HCT116 (cell line): Measurements from ENCODE around the gene SELPLG. TPM values are rescaled to one million over a fixed set of nuclear protein-coding genes. Genes with fewer than 3 reads are reported as not detected.

Experiments
- ATAC-seq: fragments of 200-7000 bp; cut with Tn5 transposase; 2 replicates; pipeline ENCODE4 v1.9.1; 2020; ENCODE audit warnings: mild to moderate bottlenecking, moderate library complexity
- BruUV-seq: library from RNA; stranded (reverse); fragments of 400-500 nt; replicated peaks from 2 replicates; lab custom pipeline; 2021; lab: Mats Ljungman, UMichigan
- CTCF ChIA-PET: fragments of 300-600 bp; sonication (Branson Sonifier 250); formaldehyde crosslinking; loops from one replicate; lab custom pipeline; 2021; ENCODE audit warnings: antibody characterized with exemption; lab: Charles Lee
- POLR2A ChIA-PET: fragments of 300-600, 350-600 bp; sonication (Branson Sonifier 250); formaldehyde crosslinking; loops from one replicate; lab custom pipeline; 2021; ENCODE audit warnings: antibody characterized with exemption; lab: Charles Lee
- RAD21 ChIA-PET, 2 experiments: fragments of 300-600 bp; sonication (Branson Sonifier 250); formaldehyde crosslinking; loops; one replicate each; lab custom pipeline; 2023; ENCODE audit warnings: low total read pairs in 2 of 2; ENCODE audit not compliant: uncharacterized antibody in 2 of 2, unreplicated experiment in 2 of 2, low non-redundant PET in 1 of 2; lab: Charles Lee
- DNase-seq: peaks from one replicate; pipeline ENCODE4 v3.0.0-alpha.2; 2010; ENCODE audit warnings: low read depth, low spot score
- H2AFZ ChIP-seq: fragments of 200-600 bp; shearing (Covaris generic), sonication (generic); 2 replicates; pipeline ENCODE4 v1.6.1; 2017; ENCODE audit warnings: low read depth, mixed run types, mixed read lengths, antibody characterized with exemption, low read length; ENCODE audit not compliant: poor library complexity, severe bottlenecking
- H3K27ac ChIP-seq: 2 replicates; pipeline ENCODE4 v1.5.1; 2012; ENCODE audit warnings: low read depth, low read length
- H3K27me3 ChIP-seq: fragments of 200-600 bp; sonication (generic); 2 replicates; pipeline ENCODE4 v1.6.1; 2016; ENCODE audit warnings: mixed run types, low read length, mixed read lengths; ENCODE audit not compliant: insufficient read depth
- H3K36me3 ChIP-seq, 2 experiments: fragments of 200-500 bp in 1 of 2; fragments of 200-600 bp in 1 of 2; sonication (Bioruptor generic) in 1 of 2; sonication (generic) in 1 of 2; 2 replicates each; pipeline versions ENCODE4 v1.5.1 to v1.6.1; 2014 to 2016; ENCODE audit warnings: low read length in 2 of 2, inconsistent platforms in 1 of 2, mixed read lengths in 1 of 2, mixed run types in 1 of 2; ENCODE audit not compliant: insufficient read depth in 2 of 2, control insufficient read depth in 1 of 2
- H3K4me1 ChIP-seq, 2 experiments: fragments of 200-600 bp in 1 of 2; sonication (generic) in 1 of 2; 2 replicates each; pipeline versions ENCODE4 v1.5.1 to v1.6.1; 2012 to 2017; ENCODE audit warnings: low read length in 2 of 2, inconsistent platforms in 1 of 2, mild to moderate bottlenecking in 1 of 2, mixed read lengths in 1 of 2, mixed run types in 1 of 2, moderate library complexity in 1 of 2; ENCODE audit not compliant: insufficient read depth in 2 of 2, control insufficient read depth in 1 of 2
- H3K4me2 ChIP-seq: fragments of 200-600 bp; sonication (generic); 2 replicates; pipeline ENCODE4 v1.6.1; 2017; ENCODE audit warnings: mixed run types, low read length, mixed read lengths
- H3K4me3 ChIP-seq, 2 experiments: fragments of 200-600 bp in 1 of 2; sonication (generic) in 1 of 2; replicated peaks in 1 of 2; 2 replicates each; pipeline ENCODE4 v1.5.1; 2011 to 2016; ENCODE audit warnings: low read length in 2 of 2, control low read depth in 1 of 2, low read depth in 1 of 2, mild to moderate bottlenecking in 1 of 2, mixed read lengths in 1 of 2, mixed run types in 1 of 2
- H3K79me2 ChIP-seq: fragments of 200-600 bp; sonication (generic); 2 replicates; pipeline ENCODE4 v1.6.1; 2017; ENCODE audit warnings: mild to moderate bottlenecking, mixed run types, low read length, moderate library complexity, mixed read lengths; ENCODE audit not compliant: insufficient read depth
- H3K9ac ChIP-seq: fragments of 200-600 bp; sonication (generic); 2 replicates; pipeline ENCODE4 v1.6.1; 2016; ENCODE audit warnings: low read length, mixed read lengths
- H3K9me2 ChIP-seq: fragments of 200-600 bp; sonication (generic), shearing (Covaris generic); 2 replicates; pipeline ENCODE4 v1.6.1; 2017; ENCODE audit warnings: mixed run types, mild to moderate bottlenecking, moderate library complexity; ENCODE audit not compliant: insufficient read depth
- H3K9me3 ChIP-seq, 2 experiments: fragments of 200-500 bp in 1 of 2; fragments of 200-600 bp in 1 of 2; sonication (Bioruptor generic) in 1 of 2; sonication (generic) in 1 of 2; 2 replicates each; pipeline ENCODE4 v1.6.1; 2014 to 2017; ENCODE audit warnings: low read length in 2 of 2, mixed read lengths in 2 of 2, inconsistent platforms in 1 of 2, low read depth in 1 of 2, mild to moderate bottlenecking in 1 of 2, mixed run types in 1 of 2, moderate library complexity in 1 of 2; ENCODE audit not compliant: control insufficient read depth in 1 of 2, insufficient read depth in 1 of 2
- H4K20me1 ChIP-seq: fragments of 200-600 bp; sonication (generic), shearing (Covaris generic); 2 replicates; pipeline ENCODE4 v1.6.1; 2017; ENCODE audit warnings: mixed run types, mild to moderate bottlenecking, moderate library complexity; ENCODE audit not compliant: insufficient read depth
- ELF1 ChIP-seq: IDR thresholded peaks from 2 replicates; pipeline ENCODE4 v1.6.1; 2012; ENCODE audit warnings: low read depth, borderline replicate concordance
- EZH2 ChIP-seq: fragments of 200-600 bp; sonication (generic); IDR thresholded peaks from 2 replicates; pipeline ENCODE4 v1.6.1; 2017; ENCODE audit warnings: antibody characterized with exemption, mixed run types
- RAD21 ChIP-seq: IDR thresholded peaks from 2 replicates; pipeline ENCODE4 v1.6.1; 2012; ENCODE audit warnings: low read depth, mild to moderate bottlenecking
- SIN3A ChIP-seq: IDR thresholded peaks from 2 replicates; pipeline ENCODE4 v1.6.1; 2012; ENCODE audit warnings: low read depth
- SRF ChIP-seq: IDR thresholded peaks from 2 replicates; pipeline ENCODE4 v1.6.1; 2012; ENCODE audit warnings: low read depth
- TCF7L2 ChIP-seq: IDR thresholded peaks from 2 replicates; pipeline ENCODE4 v1.7.0; 2011; ENCODE audit warnings: borderline replicate concordance, inconsistent platforms; ENCODE audit not compliant: insufficient read depth, insufficient read length; ENCODE audit errors: extremely low read depth
- YY1 ChIP-seq: IDR thresholded peaks from 2 replicates; pipeline ENCODE4 v1.6.1; 2011; ENCODE audit warnings: low read length, low read depth, moderate library complexity, mild to moderate bottlenecking; ENCODE audit not compliant: insufficient replicate concordance; ENCODE audit errors: extremely low read depth
- intact Hi-C: fragments of 100-400 bp; cut with micrococcal nuclease; formaldehyde crosslinking; loops from 2 replicates; pipeline ENCODE4 v1.10.0; 2022
- total RNA-seq: library from RNA; stranded (reverse); gene quantifications from one replicate; pipeline ENCODE4 v1.2.1, GENCODE V29; 2021; ENCODE audit not compliant: unreplicated experiment
- TF ChIP-seq, protein P1 (sequence below): IDR thresholded peaks from 2 replicates; pipeline ENCODE4 v1.6.1; 2011; ENCODE audit warnings: mild to moderate bottlenecking, low read length, moderate library complexity; ENCODE audit not compliant: insufficient replicate concordance; ENCODE audit errors: extremely low read depth
- TF ChIP-seq, protein P2 (sequence below): IDR thresholded peaks from 2 replicates; pipeline ENCODE4 v1.6.1; 2012
- TF ChIP-seq, protein P3 (sequence below): IDR thresholded peaks from 2 replicates; pipeline ENCODE4 v1.6.1; 2012
- TF ChIP-seq, protein P4 (sequence below): IDR thresholded peaks from 2 replicates; pipeline ENCODE4 v1.6.1; 2012; ENCODE audit warnings: low read depth

SELPLG gene
- total RNA-seq, 1 experiment from 2014 or later, result 1.2 TPM

DNA sequence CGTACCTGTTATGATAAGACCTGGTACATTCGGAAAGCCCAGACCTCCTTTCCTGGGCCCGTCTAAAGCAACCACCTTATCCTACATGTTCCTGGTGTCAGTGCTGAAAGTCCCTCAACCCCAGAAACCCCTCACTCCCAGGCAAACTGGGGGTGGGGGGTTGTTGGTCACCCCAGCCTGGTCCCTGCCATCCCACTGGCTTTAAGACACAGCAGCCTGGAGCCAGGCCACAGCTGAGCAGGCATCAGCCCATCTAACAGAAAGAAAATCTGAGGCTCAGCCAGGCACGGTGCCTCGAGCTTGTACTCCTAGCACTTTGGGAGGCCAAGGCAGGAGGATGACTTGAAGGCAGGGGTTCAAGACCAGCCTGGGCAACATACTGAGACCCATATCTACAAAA, 4.5 kb downstream of the SELPLG start:
- BruUV-seq, result no TSS peak
- ChIA-PET CTCF (no interaction called here), RAD21 (no interaction called here)
- Histone ChIP-seq H3K27me3 (no peaks in the 10 kb centered on the region), H3K79me2 (no peaks in the 10 kb centered on the region), H3K4me1 (peaks cover 28% of the 10 kb centered on the region in 2 experiments), H3K9me3 (no peaks in the 10 kb centered on the region), H4K20me1 (no peaks in the 10 kb centered on the region), H3K4me3 (no peak overlapping the region), H3K4me2 (no peak overlapping the region)
- DNase-seq (no peak), ATAC-seq (no peak)
- TF ChIP-seq, protein P1, sequence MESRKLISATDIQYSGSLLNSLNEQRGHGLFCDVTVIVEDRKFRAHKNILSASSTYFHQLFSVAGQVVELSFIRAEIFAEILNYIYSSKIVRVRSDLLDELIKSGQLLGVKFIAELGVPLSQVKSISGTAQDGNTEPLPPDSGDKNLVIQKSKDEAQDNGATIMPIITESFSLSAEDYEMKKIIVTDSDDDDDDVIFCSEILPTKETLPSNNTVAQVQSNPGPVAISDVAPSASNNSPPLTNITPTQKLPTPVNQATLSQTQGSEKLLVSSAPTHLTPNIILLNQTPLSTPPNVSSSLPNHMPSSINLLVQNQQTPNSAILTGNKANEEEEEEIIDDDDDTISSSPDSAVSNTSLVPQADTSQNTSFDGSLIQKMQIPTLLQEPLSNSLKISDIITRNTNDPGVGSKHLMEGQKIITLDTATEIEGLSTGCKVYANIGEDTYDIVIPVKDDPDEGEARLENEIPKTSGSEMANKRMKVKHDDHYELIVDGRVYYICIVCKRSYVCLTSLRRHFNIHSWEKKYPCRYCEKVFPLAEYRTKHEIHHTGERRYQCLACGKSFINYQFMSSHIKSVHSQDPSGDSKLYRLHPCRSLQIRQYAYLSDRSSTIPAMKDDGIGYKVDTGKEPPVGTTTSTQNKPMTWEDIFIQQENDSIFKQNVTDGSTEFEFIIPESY, result no peak
- TF ChIP-seq SRF (no peak), TCF7L2 (no peak), SIN3A (no peak), EZH2 (no peak), ELF1 (no peak), YY1 (no peak), RAD21 (no peak)
- TF ChIP-seq, protein P2, sequence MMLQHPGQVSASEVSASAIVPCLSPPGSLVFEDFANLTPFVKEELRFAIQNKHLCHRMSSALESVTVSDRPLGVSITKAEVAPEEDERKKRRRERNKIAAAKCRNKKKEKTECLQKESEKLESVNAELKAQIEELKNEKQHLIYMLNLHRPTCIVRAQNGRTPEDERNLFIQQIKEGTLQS, result no peak
- TF ChIP-seq, protein P3, sequence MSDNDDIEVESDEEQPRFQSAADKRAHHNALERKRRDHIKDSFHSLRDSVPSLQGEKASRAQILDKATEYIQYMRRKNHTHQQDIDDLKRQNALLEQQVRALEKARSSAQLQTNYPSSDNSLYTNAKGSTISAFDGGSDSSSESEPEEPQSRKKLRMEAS, result no peak
- TF ChIP-seq, protein P4, sequence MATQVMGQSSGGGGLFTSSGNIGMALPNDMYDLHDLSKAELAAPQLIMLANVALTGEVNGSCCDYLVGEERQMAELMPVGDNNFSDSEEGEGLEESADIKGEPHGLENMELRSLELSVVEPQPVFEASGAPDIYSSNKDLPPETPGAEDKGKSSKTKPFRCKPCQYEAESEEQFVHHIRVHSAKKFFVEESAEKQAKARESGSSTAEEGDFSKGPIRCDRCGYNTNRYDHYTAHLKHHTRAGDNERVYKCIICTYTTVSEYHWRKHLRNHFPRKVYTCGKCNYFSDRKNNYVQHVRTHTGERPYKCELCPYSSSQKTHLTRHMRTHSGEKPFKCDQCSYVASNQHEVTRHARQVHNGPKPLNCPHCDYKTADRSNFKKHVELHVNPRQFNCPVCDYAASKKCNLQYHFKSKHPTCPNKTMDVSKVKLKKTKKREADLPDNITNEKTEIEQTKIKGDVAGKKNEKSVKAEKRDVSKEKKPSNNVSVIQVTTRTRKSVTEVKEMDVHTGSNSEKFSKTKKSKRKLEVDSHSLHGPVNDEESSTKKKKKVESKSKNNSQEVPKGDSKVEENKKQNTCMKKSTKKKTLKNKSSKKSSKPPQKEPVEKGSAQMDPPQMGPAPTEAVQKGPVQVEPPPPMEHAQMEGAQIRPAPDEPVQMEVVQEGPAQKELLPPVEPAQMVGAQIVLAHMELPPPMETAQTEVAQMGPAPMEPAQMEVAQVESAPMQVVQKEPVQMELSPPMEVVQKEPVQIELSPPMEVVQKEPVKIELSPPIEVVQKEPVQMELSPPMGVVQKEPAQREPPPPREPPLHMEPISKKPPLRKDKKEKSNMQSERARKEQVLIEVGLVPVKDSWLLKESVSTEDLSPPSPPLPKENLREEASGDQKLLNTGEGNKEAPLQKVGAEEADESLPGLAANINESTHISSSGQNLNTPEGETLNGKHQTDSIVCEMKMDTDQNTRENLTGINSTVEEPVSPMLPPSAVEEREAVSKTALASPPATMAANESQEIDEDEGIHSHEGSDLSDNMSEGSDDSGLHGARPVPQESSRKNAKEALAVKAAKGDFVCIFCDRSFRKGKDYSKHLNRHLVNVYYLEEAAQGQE, result no peak
- TF ChIP-seq, all 23 proteins: peak for 0
- no peak overlapping the region for H3K27ac ChIP-seq
- H3K9ac ChIP-seq, result no peak overlapping the region
- H2AFZ ChIP-seq, result no peak overlapping the region
- intact Hi-C loops, result no loop called here
- H3K36me3 ChIP-seq, result no peaks in the 10 kb centered on the region
- H3K9me2 ChIP-seq, result no peaks in the 10 kb centered on the region
- POLR2A ChIA-PET, result interaction anchor here (0.6 kb wide), 1 partner anchor 9 kb away, joined by 3 read pairs; no protein-coding TSS in a partner anchor
